GM12891 (cell line): ENCODE data around the gene SNX18. TPM values are rescaled to one million over a fixed set of nuclear protein-coding genes. Genes with fewer than 3 reads are reported as not detected.

Experiments
- DNase-seq: peaks from one replicate; pipeline ENCODE4 v3.0.0; 2011; ENCODE audit warnings: low spot score; ENCODE audit not compliant: insufficient read length
- FAIRE-seq: peaks from 2 replicates; lab custom pipeline; 2011; peaks lifted over from hg19 to GRCh38; lab: Jason Lieb, UNC
- PAX5 ChIP-seq: IDR thresholded peaks from 2 replicates; pipeline ENCODE4 v1.6.1; 2011; ENCODE audit warnings: low read length, moderate library complexity, mild to moderate bottlenecking; ENCODE audit not compliant: insufficient read depth, severe bottlenecking
- POLR2A ChIP-seq: IDR thresholded peaks from 2 replicates; pipeline ENCODE4 v1.6.1; 2011; ENCODE audit warnings: low read depth, low read length, control low read depth
- POLR2AphosphoS5 ChIP-seq: IDR thresholded peaks from 2 replicates; pipeline ENCODE4 v1.6.1; 2011; ENCODE audit warnings: low read depth, low read length, control low read depth
- POU2F2 ChIP-seq: IDR thresholded peaks from 2 replicates; pipeline ENCODE4 v1.6.1; 2011; ENCODE audit warnings: low read depth, mild to moderate bottlenecking, control low read depth, low read length, moderate library complexity
- SPI1 ChIP-seq: IDR thresholded peaks from 2 replicates; pipeline ENCODE4 v1.6.1; 2011; ENCODE audit warnings: low read depth, low read length, control low read depth
- TAF1 ChIP-seq: IDR thresholded peaks from 2 replicates; pipeline ENCODE4 v1.6.1; 2011; ENCODE audit warnings: low read depth, low read length, control low read depth
- polyA plus RNA-seq: library from polyadenylated mRNA; unstranded; fragments of >200 nt; gene quantifications from one replicate; pipeline ENCODE4 v1.2.1, GENCODE V29; 2012; ENCODE audit warnings: low read depth, missing spikeins, inconsistent platforms; ENCODE audit not compliant: missing spikeins

Gene SNX18, protein sequence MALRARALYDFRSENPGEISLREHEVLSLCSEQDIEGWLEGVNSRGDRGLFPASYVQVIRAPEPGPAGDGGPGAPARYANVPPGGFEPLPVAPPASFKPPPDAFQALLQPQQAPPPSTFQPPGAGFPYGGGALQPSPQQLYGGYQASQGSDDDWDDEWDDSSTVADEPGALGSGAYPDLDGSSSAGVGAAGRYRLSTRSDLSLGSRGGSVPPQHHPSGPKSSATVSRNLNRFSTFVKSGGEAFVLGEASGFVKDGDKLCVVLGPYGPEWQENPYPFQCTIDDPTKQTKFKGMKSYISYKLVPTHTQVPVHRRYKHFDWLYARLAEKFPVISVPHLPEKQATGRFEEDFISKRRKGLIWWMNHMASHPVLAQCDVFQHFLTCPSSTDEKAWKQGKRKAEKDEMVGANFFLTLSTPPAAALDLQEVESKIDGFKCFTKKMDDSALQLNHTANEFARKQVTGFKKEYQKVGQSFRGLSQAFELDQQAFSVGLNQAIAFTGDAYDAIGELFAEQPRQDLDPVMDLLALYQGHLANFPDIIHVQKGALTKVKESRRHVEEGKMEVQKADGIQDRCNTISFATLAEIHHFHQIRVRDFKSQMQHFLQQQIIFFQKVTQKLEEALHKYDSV
- 0.33 TPM for polyA plus RNA-seq

- DNase-seq (peak; percentile 89), FAIRE-seq (peak; percentile 23)
- TF ChIP-seq POLR2AphosphoS5 (no peak), PAX5 (peak; percentile 47), POLR2A (no peak), SPI1 (no peak), POU2F2 (peak; percentile 43; the same call in 1 of the 2 replicates), TAF1 (peak; percentile 56; the same call in 1 of the 2 replicates)
Observed at GRCh38 chr5:54517512-54518145, at the start of gene SNX18. SNX18 (plus strand) TSS chr5:54517759; CDS start chr5:54517953, 194 bp downstream.

- TF ChIP-seq POLR2A = no peak
- no peak for TF ChIP-seq POU2F2
- no peak for TF ChIP-seq POLR2AphosphoS5
- no peak for TF ChIP-seq PAX5
- peak; percentile 98 for TF ChIP-seq SPI1
- DNase-seq (peak; percentile 20), FAIRE-seq (peak; percentile 23)
Observed at GRCh38 chr5:54469622-54470021, 47.9 kb upstream of the SNX18 start.

DNA sequence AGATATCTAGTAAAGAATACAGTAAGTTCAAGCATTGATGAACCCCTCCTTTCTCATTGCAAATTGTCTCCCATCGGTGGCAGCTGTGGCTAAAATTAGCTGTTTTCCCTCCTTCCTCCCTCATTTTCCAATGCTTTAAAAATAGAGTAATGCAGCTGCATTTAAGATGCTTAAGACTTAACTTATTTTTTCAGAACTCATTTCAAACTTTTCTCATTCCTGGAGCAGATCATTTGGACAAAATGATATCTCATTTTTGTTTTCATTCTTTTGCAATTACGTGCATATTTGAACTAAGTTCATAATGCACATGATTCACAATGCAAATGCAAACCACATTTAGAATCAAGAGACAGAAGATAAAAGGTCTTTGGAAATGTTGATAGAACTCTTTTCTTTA lies 47.4 kb upstream of the SNX18 start:
- DNase-seq (no peak), FAIRE-seq (no peak)
- TF ChIP-seq SPI1 = no peak
- TF ChIP-seq POLR2A = no peak
- no peak for TF ChIP-seq PAX5
- no peak for TF ChIP-seq TAF1
- no peak for TF ChIP-seq POLR2AphosphoS5
- no peak for TF ChIP-seq POU2F2

DNA sequence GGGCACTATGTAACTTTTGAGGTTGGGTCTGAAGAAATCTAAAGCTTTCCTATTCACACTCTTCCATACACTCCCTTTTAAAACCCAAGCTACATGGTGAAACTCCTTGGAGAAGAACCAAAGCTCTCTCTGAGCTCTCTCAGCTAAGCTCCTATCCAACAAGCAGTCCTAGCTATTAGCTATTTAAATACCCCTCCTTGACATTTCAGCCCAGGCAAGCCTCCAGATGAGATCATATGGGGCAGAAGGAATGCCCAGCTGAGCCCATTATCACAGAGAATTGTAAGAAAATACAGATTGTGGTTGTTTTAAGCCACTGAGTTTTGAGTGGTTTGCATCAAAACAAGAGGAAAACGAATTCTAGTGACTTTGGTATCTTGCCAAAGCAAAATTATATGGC lies 46.9 kb upstream of the SNX18 start:
- no peak for FAIRE-seq
- no peak for TF ChIP-seq POLR2A
- no peak for TF ChIP-seq POLR2AphosphoS5
- no peak for TF ChIP-seq POU2F2
- TF ChIP-seq SPI1 = no peak
- TF ChIP-seq TAF1 = no peak
- TF ChIP-seq PAX5 = no peak

DNA sequence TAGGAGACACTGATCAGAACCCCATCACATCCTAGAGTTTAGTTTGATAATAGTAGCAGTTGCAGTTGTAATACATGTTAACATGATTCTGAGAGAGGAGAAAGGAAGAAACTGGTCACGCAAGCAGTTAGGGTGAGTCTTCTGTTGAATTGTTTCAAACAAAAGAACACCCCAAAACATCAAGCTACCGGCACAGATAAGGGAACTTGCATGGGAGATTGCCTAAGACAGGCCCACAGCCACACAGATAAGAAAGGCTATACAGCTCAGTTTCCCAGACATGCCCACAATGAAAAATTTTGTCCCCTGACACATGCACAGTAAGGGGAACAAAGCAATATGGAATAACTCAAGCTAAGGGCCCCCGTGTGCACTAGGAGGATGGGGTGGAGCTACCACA lies 46.2 kb upstream of the SNX18 start:
- TF ChIP-seq TAF1 = no peak
- TF ChIP-seq POLR2AphosphoS5 = no peak
- TF ChIP-seq PAX5 = no peak
- no peak for TF ChIP-seq POU2F2
- no peak for TF ChIP-seq POLR2A
- TF ChIP-seq SPI1 = no peak
- FAIRE-seq = no peak
- no peak for DNase-seq

More for the DNA sequence above, 46.9 kb upstream of the SNX18 start:
- DNase-seq = no peak

DNA sequence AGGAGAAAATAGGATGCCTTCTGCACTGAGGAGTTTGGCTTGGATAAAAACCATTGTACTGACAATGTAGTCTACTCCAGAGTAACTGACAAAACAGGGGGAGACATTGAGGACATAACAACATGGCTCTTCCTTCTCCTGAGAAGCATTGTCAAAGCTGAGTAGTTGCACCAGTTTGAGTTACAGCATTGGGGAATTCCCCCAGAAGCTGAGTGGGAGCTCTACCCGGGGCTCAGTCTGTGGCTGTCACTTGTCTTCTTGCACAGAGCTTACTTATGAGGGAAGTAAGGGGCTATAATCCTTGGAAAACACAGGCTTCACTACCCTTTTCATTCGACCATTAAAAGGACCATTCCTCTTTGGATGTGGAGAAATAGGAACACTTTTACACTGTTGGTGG lies 40.9 kb upstream of the SNX18 start:
- no peak for FAIRE-seq
- DNase-seq = no peak
- no peak for TF ChIP-seq POLR2A
- TF ChIP-seq POLR2AphosphoS5 = no peak
- TF ChIP-seq PAX5 = no peak
- no peak for TF ChIP-seq SPI1

GRCh38 chr5:54477941-54478478 lies 39.5 kb upstream of the SNX18 start:
- no peak for FAIRE-seq
- TF ChIP-seq POLR2A = no peak
- TF ChIP-seq POLR2AphosphoS5 = no peak
- TF ChIP-seq SPI1 = no peak
- TF ChIP-seq PAX5 = no peak
- no peak for TF ChIP-seq POU2F2
- TF ChIP-seq TAF1 = no peak

DNA sequence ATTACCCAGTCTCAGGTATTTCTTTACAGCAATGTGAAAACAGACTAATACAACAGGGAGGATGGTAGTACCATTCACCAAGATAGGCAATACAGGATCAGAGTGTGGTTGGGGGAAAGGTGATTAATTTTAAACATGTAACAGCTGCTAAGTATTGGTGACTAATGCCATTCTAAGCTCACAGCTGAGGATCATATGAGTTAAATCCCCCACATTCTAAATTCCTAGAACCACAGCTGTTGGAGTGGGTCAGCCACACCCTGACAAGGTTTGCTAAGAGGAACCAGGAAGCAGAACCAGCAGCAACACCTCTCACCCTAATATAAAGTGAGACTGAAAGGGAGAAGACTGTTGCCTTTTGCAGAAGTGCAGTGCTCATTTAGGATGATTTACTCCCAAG lies 37.3 kb upstream of the SNX18 start:
- FAIRE-seq (no peak), DNase-seq (no peak)
- TF ChIP-seq SPI1 = no peak
- TF ChIP-seq TAF1 = no peak
- no peak for TF ChIP-seq POLR2A
- no peak for TF ChIP-seq PAX5
- TF ChIP-seq POLR2AphosphoS5 = no peak
- TF ChIP-seq POU2F2 = no peak

More at GRCh38 chr5:54477941-54478478, 39.5 kb upstream of the SNX18 start:
- no peak for DNase-seq
